ENCODE results near the gene NCKAP1.

NCKAP1 gene

GRCh38 chr2:182951948-182952663 lies 86.2 kb downstream of the NCKAP1 start:
- TF ChIP-seq GATA2 (IDR thresholded peaks at IDR 0.05; ENCODE audit: low read depth, low read length) (no peak), GATA3 (IDR thresholded peaks at IDR 0.05; ENCODE audit: low read depth, low read length) (no peak)

- no peak for TF ChIP-seq GATA3 (IDR thresholded peaks at IDR 0.05; ENCODE audit: low read depth, low read length)
- no peak for TF ChIP-seq GATA2 (IDR thresholded peaks at IDR 0.05; ENCODE audit: low read depth, low read length)
Measured at GRCh38 chr2:182950546-182950945, 87.7 kb downstream of the NCKAP1 start.

- TF ChIP-seq GATA3 (IDR thresholded peaks at IDR 0.05; ENCODE audit: low read depth, low read length) = no peak
- no peak for TF ChIP-seq GATA2 (IDR thresholded peaks at IDR 0.05; ENCODE audit: low read depth, low read length)
Measured at GRCh38 chr2:182949572-182950189, 88.6 kb downstream of the NCKAP1 start.

GRCh38 chr2:182949052-182949451 lies 89.2 kb downstream of the NCKAP1 start:
- no peak for TF ChIP-seq GATA2 (IDR thresholded peaks at IDR 0.05; ENCODE audit: low read depth, low read length)
- no peak for TF ChIP-seq GATA3 (IDR thresholded peaks at IDR 0.05; ENCODE audit: low read depth, low read length)

- TF ChIP-seq GATA2 (IDR thresholded peaks at IDR 0.05; ENCODE audit: low read depth, low read length) = 0 out of 2 replicates have a peak, but pooled peaks have one; percentile 13
- no peak for TF ChIP-seq GATA3 (IDR thresholded peaks at IDR 0.05; ENCODE audit: low read depth, low read length)
Measured at GRCh38 chr2:182946958-182947369, 91.3 kb downstream of the NCKAP1 start.

- TF ChIP-seq GATA2 (IDR thresholded peaks at IDR 0.05; ENCODE audit: low read depth, low read length) = no peak
- TF ChIP-seq GATA3 (IDR thresholded peaks at IDR 0.05; ENCODE audit: low read depth, low read length) = no peak
Measured at GRCh38 chr2:182943339-182943738, 94.9 kb downstream of the NCKAP1 start.

- TF ChIP-seq GATA2 (IDR thresholded peaks at IDR 0.05; ENCODE audit: low read depth, low read length) (no peak), GATA3 (IDR thresholded peaks at IDR 0.05; ENCODE audit: low read depth, low read length) (no peak)
Measured at GRCh38 chr2:182942756-182943155, 95.5 kb downstream of the NCKAP1 start.

GRCh38 chr2:182941919-182942318 lies 96.3 kb downstream of the NCKAP1 start:
- TF ChIP-seq GATA2 (IDR thresholded peaks at IDR 0.05; ENCODE audit: low read depth, low read length) (no peak), GATA3 (IDR thresholded peaks at IDR 0.05; ENCODE audit: low read depth, low read length) (no peak)

GRCh38 chr2:182941121-182941722 lies 97.0 kb downstream of the NCKAP1 start:
- TF ChIP-seq GATA3 (IDR thresholded peaks at IDR 0.05; ENCODE audit: low read depth, low read length) = 0 out of 2 replicates have a peak, but pooled peaks have one; percentile 50
- peak; percentile 30; the same call in 1 of the 2 replicates for TF ChIP-seq GATA2 (IDR thresholded peaks at IDR 0.05; ENCODE audit: low read depth, low read length)

- TF ChIP-seq GATA3 (IDR thresholded peaks at IDR 0.05; ENCODE audit: low read depth, low read length) = no peak
- TF ChIP-seq GATA2 (IDR thresholded peaks at IDR 0.05; ENCODE audit: low read depth, low read length) = no peak
Measured at GRCh38 chr2:182937870-182938269, 100.4 kb downstream of the NCKAP1 start.

- TF ChIP-seq GATA2 (IDR thresholded peaks at IDR 0.05; ENCODE audit: low read depth, low read length) (no peak), GATA3 (IDR thresholded peaks at IDR 0.05; ENCODE audit: low read depth, low read length) (no peak)
Measured at GRCh38 chr2:182933629-182934028, 104.6 kb downstream of the NCKAP1 start.

- peak; percentile 60; the same call in 1 of the 2 replicates for TF ChIP-seq GATA3 (IDR thresholded peaks at IDR 0.05; ENCODE audit: low read depth, low read length)
- TF ChIP-seq GATA2 (IDR thresholded peaks at IDR 0.05; ENCODE audit: low read depth, low read length) = peak; percentile 45; the same call in 1 of the 2 replicates
Measured at GRCh38 chr2:182929972-182930371, 108.3 kb downstream of the NCKAP1 start.

- TF ChIP-seq GATA3 (IDR thresholded peaks at IDR 0.05; ENCODE audit: low read depth, low read length) (no peak), GATA2 (IDR thresholded peaks at IDR 0.05; ENCODE audit: low read depth, low read length) (no peak)
Measured at GRCh38 chr2:182924306-182924705, 114.0 kb downstream of the NCKAP1 start.

GRCh38 chr2:182921234-182921633 lies 117.0 kb downstream of the NCKAP1 start:
- TF ChIP-seq GATA3 (IDR thresholded peaks at IDR 0.05; ENCODE audit: low read depth, low read length) (no peak), GATA2 (IDR thresholded peaks at IDR 0.05; ENCODE audit: low read depth, low read length) (no peak)

Data from SH-SY5Y (cell line).